HG03196 (cell line): ENCODE data around the gene PRKCZ.
A peak's percentile ranks its signal among the peaks of the same experiment; 100 is the strongest.

Source experiments
- ATAC-seq: cut with Tn5 transposase; IDR thresholded peaks from one replicate; pipeline ENCODE4 v1.9.1; 2021; ENCODE audit not compliant: unreplicated experiment

PRKCZ gene

DNA sequence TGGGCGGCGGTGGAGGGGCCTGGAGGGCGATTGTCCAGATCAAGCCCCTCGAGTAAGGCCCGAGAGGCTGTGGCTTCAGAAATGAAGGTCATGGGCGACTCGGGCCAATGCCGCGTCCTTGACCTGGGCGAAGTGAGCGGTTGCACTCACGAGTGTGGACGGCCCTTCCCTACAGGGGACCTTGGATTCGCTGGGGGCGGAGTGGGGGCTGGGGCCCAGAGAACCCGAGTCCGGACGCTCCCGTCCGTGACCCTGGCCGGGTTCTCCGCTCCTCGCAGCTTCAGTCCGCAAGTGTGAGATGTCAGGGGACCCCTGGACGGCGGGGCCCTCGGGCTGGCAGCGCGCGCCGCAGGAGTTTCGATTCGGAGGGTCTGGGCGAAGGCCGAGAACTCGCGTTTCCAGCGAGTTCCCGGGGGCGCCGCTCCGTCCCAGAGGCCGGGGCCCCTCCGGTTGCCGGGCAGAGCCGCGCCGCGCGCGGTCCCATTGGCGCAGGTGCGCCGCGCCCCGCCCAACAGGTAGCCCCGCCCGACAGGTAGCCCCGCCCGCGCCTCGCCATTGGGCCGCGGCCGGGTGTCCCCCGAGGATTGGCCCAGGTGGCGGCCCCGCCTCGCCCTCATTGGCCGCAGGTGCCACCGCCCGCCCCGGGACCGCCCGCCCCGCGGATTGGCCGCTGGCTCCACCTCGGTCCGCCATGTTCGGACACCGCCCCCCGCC lies at the start of gene PRKCZ:
PRKCZ (plus strand) TSS at position 694 of the 714 bp plus-strand sequence. CDS start 220 bp downstream, outside the sequence.
- ATAC-seq = peak; percentile 45

DNA sequence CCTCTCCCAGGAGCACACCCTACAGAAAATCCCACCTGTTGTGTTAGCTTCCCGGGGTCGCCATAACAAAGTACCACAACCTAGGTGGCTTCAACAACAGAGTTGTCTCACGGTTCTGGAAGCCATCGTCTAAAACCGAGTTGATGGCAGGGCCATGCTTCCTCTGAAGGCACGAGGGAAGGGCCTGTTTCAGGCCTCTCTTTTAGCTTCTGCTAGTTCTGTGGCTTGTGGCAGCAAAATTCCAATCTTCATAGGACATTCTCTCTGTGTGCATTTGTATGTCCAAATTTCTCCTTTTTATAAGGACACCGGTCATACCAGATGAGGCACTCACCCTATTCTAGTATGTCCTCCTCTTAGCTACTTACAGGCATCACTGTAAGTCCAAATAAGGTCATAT lies 49.8 kb upstream of the PRKCZ start:
- no peak for ATAC-seq

DNA sequence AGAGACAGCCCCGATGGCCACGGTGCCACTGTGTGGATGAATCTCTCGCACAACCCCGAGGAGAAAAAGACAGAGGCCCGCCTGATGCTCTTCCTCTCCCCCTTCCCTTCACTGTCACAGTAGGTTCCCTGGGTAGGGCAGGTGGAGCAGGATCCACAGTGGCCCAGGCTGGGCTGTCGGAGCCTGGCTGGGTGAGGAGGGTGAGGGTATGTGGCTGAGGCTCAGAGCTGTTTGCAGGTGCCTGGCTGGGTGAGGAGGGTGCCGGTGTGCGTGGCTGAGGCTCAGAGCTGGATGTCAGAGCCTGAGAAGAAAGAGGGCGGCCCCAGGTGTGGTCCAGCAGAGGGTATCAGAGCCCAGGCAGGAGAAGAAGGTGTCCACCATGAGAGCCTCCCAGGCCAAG lies 49.4 kb upstream of the PRKCZ start:
- no peak for ATAC-seq

DNA sequence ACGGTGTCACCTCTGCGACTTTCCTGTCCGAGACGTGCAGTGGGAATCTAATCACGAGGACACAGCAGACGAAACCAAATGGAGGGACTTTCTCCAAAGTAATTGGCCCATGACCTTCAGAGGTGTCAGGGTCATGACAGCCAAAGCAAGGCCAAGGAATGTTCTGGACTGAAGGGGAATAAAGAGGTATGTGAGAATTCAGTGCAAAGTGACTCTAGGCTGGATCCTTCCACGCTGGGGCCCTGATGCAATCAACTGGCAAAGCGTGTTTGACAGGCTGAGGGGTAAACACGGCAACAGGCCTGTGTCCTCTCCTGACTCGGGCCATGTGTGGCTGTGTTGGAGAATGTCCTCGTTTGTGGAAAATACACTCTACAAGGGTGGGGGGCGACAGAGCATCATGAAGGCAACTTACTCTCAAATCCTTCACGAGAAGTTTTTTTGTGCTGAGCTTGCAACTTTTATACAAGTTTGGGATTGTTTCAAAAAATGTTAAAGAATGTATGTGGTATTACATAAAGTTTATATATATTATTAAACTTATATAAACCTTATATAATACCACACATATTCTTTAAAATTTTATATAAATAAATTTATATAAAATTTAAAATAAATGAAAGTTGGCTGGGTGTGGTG lies 48.3 kb upstream of the PRKCZ start:
- no peak for ATAC-seq

DNA sequence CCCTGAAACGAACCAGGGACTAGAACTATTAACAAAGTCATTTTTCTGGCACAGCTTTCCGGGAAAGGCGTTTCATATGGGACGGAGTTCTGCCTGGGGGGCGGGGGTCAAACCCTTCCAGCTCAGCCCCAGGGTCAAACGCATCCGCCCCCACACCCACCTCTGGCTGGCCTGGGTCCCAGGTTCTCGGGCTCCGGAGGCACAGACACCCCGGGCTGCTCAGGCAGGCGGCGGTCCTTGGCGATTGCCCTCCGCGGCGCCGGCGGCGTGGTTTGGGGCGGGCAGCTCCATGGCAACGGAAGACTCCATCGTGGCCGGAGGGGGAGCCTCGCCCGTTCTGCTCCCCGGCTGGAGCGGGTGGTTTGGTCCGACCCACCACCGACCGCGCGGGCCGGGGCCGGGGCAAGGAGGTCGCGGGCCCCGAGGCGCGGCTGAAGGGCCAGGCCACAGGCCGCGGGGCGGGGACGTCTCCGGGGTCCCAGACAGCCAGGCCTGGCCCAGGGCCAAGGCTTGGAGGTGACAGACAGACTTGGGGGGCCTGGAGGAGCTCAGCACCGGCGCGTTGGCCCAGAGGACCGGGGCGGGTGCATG lies 46.6 kb upstream of the PRKCZ start, which contains the start of gene CFAP74:
CFAP74 (minus strand) TSS at position 246 of the 591 bp plus-strand sequence. CDS start 12,830 bp downstream, outside the sequence.
- no peak for ATAC-seq

DNA sequence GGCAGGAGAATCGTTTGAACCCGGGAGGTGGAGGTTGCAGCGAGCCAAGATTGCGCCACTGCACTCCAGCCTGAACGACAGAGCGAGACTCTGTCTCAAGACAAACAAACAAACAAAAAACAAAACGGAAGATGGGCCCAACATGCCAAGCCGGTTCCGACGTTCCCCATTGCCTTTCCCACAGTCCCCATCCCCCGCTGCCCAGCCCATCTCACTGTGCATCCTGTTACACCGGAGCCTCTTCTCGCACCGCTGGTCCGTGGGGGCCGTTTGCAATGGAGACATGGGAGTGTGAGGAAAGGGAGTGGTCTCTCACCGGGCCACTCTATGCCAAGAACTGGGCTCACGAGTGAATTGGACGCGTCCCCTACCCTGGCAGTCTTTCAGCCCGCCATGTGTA lies 45.4 kb upstream of the PRKCZ start:
- no peak for ATAC-seq

DNA sequence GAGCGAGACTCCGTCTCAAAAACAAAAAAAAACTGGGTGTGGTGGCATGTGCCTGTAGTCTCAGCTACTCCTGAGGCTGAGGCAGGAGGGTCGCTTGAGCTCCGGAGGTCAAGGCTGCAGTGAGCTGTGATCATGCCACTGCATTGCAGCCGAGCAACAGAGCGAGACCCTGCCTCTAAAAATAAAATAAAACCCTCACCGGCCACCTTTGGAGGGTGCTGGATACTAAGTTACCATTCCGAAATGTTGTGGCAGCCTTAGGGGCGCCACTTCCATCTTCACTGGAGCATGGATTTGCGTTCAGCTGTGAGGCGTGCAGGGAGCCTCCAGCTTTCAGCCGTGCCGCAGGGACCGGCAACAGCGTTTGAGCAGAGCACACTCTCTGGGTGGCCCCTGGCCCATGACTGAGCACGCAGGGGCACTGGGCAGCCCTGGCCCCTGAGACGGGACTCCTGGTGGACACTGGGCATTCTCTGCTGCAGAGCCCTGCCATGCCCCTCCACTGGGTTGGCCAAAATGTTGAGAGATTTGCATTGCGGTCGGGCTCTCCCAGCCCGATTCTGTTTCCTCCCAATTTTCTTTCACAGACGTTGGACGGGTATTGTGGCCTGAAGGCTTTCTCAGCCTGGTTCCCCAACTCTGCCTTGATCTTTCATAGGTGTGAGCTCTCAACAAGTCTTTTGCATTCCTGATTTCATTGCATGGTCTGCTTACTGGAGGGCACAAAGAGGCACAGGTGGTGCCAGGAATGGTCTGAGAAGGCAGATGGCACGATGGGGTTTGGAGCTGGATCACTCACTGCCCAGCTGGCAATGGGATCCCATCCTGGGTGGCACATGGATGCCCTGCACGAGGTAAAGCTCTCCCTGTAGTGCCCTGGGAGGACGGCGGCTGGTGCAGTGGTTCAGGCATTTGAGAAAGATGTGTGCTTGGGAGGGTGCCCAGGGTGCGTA lies 40.8 kb upstream of the PRKCZ start:
- no peak for ATAC-seq

DNA sequence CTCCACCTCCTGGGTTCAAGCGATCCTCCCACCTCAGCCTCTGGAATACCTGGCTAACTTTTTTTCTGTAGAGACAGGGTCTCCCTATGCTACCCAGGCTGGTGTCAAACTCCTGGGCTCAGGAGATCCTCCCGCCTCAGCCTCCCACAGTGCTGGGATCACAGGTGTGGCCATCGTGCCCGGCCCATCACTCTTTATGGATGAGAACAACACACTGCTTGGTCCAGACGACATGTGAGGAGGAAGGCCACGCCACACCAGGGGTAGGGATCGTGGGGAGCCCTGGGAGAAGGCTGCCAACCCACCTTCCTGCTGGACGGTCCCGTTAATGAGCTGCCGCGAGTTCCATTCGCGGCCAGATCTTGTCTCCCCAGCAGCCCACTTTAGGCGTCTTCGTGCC lies 36.0 kb upstream of the PRKCZ start:
- no peak for ATAC-seq

DNA sequence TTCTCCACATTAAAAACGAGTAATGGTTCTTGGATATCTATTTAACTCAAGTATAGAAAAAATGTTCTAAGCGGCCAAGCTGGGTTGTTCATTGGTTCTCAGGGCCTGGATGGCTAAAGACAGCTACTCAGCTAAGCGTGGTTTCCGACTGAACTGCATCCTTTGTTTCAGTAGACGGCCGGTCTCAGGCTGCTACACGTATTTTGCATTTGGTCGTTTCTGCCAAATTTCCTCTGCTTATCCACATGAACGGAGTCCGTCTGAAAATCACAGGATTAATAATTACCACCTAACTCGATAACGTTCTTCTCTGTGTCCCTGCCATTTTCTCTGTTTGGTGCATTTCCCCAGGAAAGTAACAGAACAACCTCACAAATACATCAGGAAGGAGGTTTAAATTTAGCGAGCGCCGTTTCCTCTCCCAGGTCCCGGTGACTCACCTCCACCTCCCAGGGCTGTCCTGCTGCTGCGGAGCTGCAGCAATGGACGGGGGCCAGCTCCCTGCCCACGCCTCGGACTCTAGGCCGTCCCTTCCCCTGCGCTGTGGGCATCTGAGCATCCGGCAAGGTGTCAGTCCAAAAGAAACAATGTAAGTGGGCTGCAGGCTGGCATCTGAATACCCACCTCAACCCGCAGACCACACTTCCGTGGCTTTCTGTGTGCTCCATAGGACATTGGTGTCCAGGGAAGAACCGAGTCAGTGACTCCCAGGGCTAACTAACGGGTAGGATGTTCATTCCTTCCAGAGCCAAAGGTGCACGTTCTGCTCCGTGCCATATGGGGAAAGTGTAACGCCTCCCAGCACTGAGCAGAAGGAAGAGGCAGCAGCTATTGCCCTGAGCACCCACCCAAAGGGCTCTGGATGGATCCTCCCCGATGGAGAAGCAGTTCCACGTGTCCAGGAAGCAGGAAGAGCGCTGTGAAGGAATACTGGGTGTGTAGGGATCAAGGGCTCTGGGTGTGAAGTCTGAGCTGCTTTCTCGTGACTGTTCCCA lies 35.2 kb upstream of the PRKCZ start:
- no peak for ATAC-seq

DNA sequence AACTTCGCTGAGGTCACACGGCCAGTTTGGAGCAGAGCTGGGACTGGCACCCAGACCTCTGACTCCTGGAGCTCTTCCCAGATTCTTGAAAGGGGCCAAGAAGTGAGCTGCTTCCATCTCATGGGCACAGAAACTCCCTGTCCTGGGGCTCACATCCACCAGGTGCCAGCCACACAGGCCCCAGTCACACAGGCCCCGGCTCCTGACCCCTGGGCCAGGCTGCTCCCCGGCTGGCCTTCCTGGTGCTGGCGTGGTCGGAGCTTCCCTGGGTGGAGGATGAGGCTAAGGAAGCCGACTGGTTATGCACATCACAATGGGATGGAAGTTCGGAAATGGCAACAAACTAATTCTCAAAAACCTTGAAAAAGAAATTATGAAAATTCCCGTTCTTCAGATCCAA lies 34.1 kb upstream of the PRKCZ start:
- ATAC-seq = no peak

DNA sequence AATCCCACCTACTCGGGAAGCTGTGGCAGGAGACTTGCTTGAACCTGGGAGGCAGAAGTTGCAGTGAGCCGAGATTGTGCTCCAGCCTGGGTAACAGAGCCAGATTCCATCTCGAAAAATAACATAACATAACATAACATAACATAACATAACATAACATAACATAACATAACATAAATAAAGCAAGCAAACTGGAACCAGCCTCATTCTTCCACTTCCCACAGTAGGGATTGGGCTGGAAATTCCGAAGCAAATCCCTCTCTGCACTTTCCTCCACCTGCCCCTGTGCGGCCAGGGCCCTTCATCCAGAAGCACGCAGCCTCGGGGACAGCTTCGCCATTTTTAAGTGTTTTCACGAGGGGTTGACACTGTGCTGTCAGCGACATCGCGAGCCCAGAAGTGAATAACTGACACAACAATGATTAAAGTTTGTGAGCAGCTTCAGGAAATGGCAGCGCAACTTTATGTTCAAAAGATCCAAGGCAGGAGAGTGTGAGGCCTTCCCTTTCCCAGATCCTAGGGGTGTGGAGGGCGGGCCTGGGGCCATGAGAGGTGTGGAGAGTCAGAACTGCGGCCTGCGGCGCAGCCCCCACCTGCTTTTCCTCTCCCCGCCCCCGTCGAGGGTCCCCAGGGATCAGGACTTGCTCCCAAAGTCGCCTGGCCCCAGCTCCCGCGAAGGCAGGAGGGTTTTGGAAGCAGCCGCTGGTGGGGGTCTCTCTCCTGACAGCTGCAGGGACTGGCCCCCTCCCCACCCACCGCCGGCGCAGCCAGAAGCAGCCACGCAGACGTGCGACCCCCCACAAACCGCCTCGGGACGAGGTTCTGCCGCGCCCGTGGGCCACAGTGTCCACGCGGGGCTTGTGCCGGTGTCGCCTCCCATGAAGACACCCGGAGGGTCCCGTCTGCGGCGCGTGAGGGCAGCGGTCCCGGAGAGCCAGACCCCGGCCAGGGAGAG lies 31.7 kb upstream of the PRKCZ start:
- ATAC-seq = no peak

DNA sequence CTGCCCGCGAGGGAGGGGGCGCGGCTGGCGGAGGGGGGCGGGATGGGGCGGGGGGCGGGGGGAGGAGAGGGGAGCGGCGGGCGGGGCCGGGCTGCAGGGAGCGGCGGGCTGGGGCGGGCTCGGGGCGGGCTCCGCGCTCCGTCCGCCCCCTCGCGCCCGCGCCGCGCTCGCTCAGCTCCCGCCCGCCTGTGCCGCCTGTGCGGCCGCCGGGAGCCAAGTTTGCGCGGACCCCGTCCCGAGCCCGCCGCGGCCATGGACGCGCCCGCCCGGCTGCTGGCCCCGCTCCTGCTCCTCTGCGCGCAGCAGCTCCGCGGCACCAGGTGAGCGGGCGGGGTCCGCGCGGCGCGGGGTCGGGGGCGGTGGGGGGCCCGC lies 31.1 kb upstream of the PRKCZ start, which contains the start of gene GABRD:
GABRD (plus strand) TSS at position 174 of the 372 bp plus-strand sequence; CDS start at position 253, 79 bp downstream.
- no peak for ATAC-seq

DNA sequence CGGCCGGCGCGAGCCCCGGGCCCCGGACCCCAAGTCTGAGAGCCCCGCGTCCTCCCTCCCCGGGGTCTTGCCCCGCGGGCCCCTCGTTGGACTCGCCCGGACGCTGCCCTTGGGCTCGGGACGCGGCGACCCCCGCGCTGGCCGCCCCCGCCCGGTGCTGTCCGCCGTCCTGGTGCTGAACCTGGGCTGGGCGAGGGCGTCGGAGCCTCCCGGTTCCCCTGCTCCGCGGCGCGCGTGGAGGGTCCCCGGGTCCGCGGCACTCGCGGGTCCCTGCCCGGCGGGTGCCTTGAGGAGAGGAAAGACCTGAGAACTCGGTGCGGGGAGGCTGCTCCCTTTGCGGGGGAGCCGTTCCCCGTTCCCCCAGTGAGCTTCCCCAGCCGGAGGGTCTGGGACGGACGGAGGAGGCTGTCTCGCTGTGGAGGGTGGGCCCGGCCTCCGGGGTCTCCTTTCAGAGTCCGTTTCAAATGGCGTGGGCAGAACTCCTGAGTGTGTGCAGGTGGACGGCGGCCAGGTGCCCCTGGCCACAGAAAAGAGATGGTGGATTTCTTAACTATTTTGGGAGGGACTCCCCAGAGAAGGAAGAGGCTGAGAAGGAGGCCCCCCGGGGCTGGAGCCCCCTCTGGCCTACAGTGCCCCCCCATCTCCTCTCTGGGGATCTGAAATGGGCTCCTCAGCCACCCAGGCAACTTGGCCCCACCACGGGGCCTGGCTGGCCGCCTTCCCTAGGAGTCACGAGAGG lies 30.5 kb upstream of the PRKCZ start:
- ATAC-seq = no peak

DNA sequence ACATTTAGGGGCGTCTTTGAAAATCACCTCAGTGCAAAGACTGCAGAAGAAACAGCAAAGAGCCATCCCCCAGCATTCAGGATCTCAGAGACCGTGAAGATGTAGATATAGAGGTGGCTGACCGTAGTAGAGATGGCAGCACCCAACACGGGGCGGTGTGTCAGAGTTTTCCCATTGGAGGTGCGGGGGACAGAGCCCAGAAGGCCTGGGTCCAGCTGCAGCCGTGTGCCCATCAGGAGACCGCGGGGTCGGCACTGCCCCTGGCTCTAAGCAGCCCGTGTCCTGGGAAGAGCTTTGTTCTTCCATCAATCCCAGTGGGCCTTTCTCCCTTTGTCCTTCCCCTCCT lies 29.9 kb upstream of the PRKCZ start:
- ATAC-seq = no peak

DNA sequence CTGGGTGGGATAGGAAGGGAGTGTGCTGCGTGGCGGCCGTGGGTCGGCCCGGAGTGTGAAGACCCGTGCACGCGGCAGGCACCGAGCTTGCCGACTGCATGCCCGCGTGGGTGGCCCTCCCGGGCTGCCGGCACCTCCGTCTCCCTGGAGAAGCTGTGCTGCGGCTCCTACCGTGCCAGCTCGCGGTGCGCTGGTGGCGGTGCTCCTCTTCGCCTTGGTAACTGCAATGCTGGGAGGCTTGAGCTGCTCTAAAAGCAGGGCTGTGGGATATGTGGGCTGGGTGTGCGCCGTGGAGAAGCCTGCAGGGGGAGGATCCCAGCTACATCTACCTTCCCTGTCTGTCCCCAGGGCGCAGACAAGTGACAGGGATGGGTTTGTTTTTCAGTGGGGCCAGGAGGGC lies 28.7 kb upstream of the PRKCZ start:
- ATAC-seq = no peak

DNA sequence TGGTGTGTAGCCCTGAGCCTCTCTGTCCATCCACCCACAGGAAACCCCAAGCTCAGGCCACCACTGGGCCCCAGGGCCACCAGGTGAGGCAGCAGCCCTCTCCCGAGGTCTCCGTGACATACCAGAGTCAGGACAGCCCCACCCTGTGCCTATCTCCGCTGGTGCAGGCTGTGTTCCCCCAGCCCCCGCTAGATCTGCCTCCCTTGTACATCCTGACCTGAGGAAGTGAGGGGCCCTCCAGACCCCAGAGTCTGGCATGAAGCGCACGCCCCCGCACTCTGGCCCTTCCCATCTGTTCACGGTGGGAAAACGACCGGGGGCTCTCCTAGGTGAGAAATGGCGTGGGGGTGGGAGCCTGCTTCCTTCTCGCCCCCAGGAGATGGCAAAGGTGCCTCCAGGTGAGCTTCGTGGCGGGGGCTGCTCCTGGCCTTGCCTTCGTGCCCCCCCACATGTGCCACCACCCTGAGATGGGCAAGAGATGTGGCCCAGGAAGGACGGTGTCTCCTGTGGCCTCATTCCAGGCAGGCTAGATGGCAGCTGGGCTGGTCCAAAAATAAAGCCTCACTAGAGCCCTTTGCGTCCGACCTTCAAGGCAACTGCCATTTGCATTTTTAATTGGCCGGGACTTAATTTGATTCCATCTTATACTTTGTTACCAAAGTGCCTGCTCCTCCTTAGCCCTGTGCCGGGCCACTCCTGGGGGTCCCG lies 28.0 kb upstream of the PRKCZ start:
- no peak for ATAC-seq

DNA sequence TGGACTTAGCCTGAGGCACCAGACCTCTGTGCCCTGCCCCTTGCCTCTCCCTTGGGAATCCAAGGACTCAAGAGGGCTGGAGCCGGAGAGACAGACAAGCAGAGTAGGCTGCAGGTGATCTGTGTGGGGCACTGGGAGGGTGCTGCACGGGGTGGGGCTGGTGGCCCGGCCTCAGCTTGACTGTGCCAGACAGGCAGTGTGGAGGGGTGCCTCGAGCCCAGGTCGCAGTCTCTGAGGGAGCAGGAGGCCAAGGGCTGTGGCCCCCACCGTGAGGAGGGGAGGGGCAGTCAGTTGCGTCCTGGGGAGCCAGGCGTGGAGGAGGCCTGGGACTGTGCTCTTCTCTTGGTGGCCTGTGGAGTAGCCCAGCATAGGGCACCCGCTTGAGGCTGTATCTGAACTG lies 27.0 kb upstream of the PRKCZ start:
- no peak for ATAC-seq

DNA sequence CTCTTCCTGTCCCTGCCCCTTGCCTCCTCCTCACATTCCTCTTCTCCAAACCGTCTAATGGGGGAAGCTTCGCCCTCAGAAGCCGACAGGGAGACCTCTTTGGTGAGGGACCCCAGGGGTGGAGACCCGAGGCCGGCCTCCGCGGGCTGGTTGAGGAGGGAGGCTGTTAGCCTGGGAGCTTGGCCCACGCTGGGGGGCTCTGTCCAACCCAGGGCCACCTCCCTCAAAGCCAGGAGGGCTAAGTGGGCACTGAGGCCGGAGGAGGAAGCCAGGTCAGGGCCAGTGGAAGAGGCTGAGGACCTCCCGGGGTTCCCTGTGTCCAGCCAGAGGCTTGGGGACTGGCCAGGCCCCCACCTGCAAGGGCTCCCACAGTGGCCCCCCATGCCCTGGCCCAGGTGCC lies 25.8 kb upstream of the PRKCZ start:
- ATAC-seq = no peak
